NCI-H2029 (cell line): Measurements from ENCODE around the gene VILL.

Source experiments
- DNase-seq: peaks from one replicate; lab custom pipeline; 2025; lab: John Stamatoyannopoulos, UW

VILL gene

GRCh38 chr3:37990527-37990926 is at the start of gene VILL:
VILL (plus strand) TSS chr3:37990786; CDS start chr3:37993673, 2,887 bp downstream.
- DNase-seq = no peak

DNA sequence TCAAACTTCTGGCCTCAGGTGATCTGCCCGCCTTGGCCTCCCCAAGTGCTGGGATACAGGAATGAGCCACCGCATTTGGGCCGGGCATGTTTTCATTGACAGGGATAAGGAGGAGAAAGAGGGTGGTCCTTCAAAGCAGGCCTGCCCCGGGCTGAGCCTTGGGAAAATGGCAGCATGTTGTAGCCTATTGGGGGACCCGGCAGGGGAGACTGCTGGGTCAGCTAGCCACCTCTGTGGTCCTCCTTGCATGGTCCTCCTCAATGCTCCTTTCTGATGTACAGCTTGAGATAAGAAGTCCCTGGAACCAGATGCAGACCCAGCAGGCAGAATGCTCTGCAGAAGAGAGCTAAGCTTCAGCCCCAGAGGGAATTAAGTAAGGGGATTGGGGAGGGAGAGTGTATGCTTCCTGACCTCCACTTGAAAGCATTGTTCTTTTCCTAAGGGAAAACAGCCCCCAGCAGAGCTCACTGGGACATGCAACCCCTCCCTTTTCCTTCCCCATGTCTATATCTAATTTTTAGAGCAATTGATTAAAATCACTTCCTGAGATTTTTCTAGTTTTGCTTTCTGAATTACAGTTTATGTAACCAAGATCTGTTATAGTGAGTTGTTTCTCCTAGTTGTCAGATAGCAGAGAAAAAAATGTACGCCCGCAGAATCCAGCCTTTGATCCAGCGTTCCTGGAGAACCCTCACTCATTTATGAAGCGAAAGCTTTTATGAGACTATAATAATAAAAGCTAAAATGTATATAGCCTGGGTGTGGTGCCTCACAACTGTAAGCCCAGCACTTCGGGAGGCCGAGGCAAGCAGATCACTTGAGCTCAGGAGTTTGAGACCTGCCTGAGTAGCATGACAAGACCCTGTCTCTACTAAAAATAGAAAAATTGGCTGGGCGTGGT is 48.7 kb upstream of the VILL start:
- DNase-seq = no peak

GRCh38 chr3:37942646-37943045 is 47.9 kb upstream of the VILL start:
- no peak for DNase-seq

DNA sequence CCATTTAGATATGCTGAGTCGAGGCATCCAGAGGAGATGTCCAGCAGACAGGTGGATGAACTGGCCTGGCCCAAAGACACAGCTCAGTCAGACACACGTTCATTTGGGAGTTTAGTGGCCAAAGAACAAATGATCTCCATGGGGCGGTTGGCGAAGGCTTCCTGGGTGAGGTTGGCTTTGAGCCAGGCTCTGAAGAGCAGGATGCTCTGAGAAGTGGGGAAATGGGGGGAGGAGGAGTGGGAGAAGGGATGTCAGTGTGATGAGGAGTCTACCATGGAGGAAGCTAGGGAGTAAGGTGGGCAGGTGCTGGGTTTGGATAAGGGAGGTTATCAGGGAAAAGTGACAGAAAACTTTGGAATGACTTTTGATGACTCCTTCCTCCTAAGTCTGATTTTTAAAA is 47.5 kb upstream of the VILL start:
- DNase-seq = no peak

GRCh38 chr3:37943631-37944314 is 46.8 kb upstream of the VILL start:
- DNase-seq = no peak

- DNase-seq = no peak
Observed at GRCh38 chr3:37944391-37944842, 46.2 kb upstream of the VILL start.

- no peak for DNase-seq
Observed at GRCh38 chr3:37945156-37945806, 45.3 kb upstream of the VILL start.

DNA sequence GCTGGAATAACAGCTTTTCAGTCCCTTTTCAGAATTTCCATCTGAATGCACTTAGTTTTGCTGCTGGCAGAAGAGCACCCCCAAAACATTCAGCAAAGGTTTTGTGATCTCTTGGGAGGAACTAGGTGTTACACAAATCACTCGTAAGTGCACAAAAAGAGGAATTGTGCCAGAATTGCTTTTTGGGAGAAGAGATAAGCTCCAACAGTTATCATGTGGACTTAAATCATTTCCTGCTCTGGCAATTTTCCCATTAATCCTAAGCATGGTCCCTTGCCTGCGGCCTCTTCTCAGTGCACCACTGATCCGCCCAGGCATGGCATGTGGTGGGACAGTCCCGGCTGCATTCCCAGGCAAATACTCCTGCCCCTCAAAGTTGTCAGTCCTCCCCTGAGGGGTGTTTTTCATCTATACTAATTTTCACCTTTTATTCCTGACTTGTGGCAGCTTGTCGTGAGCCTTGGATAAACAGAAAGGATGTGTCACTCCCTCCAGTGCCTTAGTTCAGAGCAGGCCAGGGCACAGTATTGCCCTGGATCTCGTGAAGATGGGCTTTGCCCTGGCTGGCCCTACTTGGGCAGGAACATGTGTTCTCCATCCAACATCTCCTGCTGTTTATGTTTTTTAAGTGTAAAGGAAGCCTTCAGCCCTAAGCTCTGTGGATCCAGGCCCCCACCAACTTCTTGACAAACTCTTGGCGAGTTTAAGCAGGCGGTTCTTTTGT is 44.6 kb upstream of the VILL start:
- DNase-seq = no peak

GRCh38 chr3:37946531-37946889 is 44.1 kb upstream of the VILL start:
- DNase-seq = no peak

GRCh38 chr3:37949866-37950265 is 40.7 kb upstream of the VILL start:
- DNase-seq = no peak

GRCh38 chr3:37952564-37952963 is 38.0 kb upstream of the VILL start:
- no peak for DNase-seq

- DNase-seq = no peak
Observed at GRCh38 chr3:37953226-37953625, 37.4 kb upstream of the VILL start.

DNA sequence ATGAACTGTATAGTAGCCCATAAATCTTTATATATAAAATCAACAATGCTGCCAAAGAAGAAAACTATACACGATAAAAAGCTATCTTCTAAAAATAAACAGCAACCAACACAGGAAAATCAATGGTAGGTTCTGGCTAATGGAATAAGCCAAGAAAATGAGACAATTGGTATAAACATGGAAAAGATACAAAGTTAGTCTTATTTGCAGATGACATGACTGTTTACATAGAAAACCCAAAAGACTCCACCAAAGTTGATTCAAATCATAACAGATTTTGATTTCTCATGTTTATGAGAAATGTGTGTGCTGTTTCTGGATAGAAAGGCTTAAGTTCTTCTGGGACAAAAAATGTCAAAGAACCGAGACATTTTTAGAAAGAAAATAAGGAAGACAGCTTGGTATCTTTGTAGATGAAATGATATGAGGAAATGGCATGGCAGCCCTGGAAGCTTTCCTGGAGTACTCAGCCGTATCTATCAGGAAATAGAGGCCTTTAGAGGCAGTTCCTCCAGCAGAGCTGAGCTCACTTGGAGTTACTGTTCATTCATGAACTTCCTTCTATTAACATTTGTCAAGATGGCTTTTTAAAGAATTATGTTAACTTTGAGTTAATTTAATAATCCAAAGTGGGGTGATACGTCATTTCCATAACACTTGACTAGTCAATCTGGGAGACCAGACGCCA is 36.7 kb upstream of the VILL start:
- DNase-seq = no peak

GRCh38 chr3:37954881-37955280 is 35.7 kb upstream of the VILL start:
- DNase-seq = no peak

GRCh38 chr3:37955918-37956707 is 34.5 kb upstream of the VILL start:
- DNase-seq = no peak

- DNase-seq = no peak
Observed at GRCh38 chr3:37956723-37957538, 33.7 kb upstream of the VILL start.

DNA sequence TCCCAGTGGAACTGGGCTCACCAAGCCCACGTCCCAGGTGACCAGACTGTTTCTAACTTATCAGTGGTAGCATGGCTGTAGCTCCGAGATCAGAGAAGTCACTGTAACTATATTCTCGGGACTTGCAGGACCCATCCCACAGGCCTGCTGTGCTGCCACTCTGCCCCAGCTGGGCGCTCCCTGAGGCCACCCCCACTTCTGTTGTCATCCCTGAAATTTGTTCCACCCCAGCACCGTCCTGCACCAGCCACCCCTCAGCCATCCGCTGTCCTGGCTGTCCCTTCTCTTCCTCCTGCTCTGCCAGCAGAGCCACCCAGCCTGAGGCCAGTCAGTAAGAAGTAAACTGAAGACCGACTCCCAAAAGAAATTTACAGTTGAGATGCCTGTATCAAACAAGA is 33.0 kb upstream of the VILL start:
- no peak for DNase-seq

GRCh38 chr3:37961622-37962431 is 28.8 kb upstream of the VILL start:
- DNase-seq = no peak

- no peak for DNase-seq
Observed at GRCh38 chr3:37963016-37963415, 27.6 kb upstream of the VILL start.
